HG03432 (cell line): ENCODE results near the gene SLC16A7.

ENCODE experiments used
- ATAC-seq: cut with Tn5 transposase; IDR thresholded peaks from one replicate; pipeline ENCODE4 v1.9.1; 2021; ENCODE audit warnings: mild to moderate bottlenecking, moderate library complexity; ENCODE audit not compliant: unreplicated experiment

Gene SLC16A7

DNA sequence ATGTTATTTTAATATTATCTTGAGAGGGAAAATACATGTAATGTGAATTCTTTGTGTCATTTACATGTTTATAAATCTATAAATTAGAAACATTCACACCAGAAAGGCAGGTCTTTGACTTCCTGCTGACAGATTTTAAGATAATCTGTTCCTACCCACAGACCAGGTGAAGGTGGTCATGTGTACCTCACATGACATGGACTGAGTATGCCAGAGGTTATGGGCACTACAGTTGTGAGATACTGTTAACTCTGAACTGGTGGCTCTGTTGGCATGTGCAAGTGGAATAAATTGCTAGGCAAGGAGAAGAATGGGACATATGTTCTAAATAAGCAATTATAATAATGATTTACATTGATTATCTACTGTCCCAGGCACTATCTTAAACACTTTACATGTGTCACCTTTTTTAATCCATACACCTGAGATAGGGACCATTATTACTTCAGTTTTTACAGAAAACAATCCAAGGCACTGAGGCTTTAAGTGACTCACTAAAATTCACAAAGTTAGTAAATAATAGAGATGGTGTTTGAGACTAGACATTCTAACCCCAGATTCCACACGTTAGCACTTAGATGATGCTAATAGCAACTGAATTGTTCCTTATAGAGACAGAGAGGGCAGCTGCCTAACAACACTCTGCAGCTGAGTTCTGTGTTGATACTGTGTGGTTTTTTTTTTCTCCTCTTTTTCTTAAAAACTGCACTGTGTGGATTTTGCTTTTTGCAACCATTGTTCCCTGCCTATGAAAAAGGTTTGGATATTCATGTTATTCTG lies 23.8 kb downstream of the SLC16A7 start:
- peak; percentile 55 for ATAC-seq

DNA sequence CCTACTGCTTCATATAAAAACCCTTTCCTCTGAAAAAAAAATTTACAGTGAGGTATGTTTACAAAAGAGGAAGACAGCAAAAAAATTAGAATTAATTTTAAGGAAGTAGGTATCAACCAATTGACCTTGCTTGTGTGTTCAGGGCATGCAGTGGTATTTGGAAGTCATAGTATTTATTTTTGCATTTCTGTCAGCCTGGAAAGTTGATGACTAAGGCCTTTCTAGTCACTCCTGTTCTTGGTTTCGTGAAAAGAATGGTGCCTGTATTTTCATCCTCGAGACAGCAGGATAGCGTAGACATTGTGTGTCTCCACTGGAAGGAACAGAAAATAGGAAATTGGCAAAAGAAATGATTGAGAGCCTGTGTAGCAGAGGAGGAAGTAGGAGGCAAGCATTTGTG lies 24.5 kb downstream of the SLC16A7 start:
- ATAC-seq: peak; percentile 55

DNA sequence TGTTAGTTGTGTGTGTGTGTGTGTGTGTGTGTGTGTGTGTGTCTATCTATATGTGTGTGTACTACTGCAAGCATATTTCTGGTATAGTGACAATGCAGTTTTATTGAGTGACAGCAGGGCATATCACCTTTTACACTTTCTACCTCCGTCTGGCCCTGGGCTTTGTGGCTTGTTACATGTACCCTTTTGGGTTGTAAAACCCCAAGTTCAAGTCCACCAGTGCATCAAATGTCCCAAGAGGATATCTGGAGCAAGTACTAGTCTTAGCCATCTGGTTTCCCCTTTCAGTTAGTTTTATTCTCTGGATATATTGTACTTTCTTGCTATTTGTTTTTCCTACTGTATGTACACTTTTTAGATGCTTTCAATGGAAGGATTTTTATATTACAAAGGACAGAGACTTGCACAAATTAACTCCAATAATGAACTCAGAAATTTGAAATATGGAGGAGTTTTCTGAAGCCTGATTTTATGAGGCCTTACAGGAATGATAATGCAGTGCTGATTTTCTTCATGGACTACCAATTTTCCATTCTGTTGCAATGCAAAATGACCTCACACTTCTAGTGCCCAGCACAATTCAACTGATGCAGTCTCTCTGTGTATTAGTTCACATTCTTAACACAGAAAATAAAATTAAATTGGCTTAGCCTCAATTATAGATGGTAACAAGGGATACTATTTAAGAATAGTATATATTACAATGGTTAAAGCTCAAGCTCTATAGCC lies 29.1 kb downstream of the SLC16A7 start:
- no peak for ATAC-seq

DNA sequence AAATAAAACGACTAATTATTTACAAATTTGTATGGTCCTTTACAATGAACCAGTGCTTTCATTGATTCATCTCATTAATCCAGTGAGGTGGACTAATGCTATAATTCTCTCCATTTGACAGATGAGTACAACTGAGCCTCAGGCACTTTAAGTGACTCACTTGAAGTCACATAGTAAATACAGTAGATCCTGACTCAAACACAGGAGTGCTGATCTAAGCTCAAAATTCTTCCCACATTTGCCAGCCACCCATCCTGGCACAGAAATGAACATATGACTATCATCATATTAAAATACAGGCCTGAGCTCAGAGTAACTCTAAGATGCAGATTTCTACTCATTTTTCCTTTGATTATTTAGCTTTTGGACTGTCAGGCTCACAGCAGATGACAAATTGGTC lies 30.6 kb downstream of the SLC16A7 start:
- ATAC-seq: no peak

DNA sequence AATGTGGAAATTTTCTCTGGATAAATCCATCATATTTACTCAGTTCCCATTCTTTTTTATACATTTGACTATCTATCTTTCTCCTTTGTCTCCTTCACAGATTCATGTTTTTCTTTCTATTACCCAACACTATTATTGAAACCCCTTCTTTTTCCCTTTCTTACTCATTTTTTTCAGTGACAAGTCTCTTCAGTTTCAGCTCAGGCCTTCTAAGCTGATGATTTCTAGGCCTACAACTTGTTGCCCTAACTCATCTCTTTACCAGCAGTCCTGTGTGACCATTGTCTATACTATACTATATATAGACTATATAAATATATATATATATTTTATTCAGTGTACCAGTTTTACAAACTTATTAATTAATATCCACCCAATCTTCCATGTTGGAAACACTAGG lies 31.8 kb downstream of the SLC16A7 start:
- ATAC-seq: no peak

DNA sequence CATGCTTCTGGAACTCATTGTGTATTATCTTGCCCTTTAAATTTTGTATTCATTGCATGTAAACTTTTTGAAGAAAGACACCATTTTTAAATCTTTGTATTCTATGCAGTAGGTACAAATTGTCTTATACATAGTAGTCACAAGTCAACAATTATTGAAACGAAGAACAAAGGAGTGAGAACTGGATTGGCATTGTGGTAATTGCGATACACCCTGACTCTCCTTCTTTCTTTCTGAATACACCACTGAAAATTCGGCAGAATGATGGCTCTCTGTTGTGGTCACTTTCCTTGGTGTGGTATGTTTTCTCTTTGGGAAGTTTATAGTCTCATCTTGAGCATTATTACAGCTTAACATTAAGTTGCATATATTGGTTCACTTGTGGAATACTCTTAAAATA lies 34.1 kb downstream of the SLC16A7 start:
- ATAC-seq: no peak

DNA sequence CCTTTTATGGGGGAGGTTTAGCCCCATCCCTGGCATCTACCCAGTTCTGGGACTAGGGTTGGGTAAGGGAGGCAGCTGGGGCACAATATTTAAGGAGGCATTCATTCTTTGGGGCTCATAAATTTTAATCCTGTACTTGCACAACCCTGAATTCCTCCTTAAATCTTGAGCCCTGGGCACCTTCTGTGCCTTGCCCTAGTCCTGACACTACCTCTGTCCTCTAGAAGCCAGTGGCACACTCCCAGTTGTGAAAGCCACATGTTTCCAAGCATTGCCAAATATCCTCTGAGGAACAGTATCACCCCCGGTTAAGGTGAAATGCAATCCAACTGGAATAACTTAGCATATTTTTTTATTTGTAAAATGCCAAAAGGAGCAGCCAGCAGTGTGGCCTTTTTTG lies 36.6 kb downstream of the SLC16A7 start:
- no peak for ATAC-seq

DNA sequence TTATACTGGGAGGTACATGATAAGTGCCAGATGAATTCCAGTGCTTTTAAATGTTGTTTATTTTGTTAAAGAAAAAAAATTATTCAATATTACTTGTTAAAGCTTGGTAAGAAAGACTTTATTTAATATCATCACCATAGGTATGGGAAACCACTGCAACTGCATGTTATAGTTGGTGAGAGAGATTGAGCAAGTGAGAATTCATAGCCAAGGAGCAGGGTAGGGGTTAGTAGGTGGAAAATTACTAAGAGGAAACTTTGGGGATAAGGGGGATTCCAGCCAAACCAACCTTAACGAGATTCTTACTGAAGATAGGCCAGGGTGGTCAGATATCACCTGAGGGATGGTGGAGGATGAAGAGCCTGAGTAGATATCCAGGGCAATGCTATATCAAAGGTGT lies 38.4 kb downstream of the SLC16A7 start:
- ATAC-seq: no peak

DNA sequence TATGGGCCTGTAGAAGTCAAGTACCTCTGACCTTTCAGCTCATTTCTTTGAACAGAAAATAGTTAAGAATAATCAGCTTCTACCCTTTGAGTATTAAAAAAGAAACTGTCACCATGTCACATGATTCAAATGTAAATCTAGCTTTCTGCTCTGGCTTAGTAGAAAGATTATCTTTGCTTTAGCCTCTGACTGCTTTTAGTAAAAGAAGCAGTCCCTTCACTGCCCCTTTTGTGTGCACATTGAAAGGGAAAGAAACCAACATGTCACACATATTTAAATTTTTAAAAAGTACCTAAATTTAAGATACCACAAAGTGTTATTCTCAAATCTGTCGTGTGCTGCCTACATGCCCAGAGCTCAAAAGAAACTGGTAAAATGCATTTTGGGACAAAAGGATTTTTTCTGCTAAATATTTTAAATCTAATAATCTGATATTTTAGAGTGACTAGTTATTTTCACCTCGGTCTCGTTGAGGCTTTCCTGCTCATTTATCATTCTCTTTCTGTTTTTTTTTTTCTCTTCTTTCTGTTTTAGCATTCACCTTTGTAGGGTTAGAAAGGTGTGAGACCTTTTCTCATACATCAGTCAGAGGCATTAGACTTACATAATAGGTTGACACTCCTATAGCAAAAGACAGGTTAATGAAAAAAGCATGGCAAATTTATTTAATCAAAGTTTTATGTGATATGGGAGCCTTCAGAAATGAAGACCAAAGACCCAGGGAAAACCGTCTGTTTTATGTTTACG lies 41.3 kb downstream of the SLC16A7 start:
- ATAC-seq: peak; percentile 82

DNA sequence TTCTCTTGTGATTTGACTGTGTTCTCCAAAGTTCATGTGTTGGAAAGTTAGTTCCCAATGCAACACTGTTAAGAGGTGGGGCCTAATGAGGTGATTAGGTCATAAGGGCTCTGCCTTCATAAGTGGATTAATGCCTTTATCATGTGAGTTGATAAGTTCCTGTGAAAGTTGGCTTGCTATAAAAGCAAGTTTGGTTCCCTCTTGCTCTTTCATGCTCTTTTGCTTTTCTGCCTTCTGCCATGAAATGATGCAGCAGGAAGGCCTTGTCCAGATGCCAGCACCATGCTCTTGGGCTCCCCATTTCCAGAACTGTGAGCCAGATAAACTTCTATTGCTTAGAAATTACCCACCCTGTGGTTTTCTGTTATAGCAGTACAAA lies 41.9 kb downstream of the SLC16A7 start:
- no peak for ATAC-seq

DNA sequence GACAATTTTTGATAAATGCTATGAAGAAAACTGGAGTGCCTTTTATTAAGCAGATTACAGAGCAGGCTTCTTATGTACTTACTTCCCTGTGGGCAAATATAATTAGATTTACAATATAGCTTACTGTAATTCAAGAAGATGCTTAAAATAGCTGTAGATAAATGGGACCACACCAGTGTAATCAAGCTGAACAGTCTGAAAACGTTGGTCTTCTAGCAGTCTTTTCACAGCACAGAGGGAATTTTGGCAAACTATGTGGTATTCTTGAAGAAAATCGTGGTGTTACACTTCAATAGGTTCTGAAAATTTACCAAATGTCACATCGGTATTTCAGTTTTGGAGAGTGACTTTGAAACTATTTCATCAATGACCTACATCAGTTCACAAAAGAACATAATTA lies 47.7 kb downstream of the SLC16A7 start:
- no peak for ATAC-seq

DNA sequence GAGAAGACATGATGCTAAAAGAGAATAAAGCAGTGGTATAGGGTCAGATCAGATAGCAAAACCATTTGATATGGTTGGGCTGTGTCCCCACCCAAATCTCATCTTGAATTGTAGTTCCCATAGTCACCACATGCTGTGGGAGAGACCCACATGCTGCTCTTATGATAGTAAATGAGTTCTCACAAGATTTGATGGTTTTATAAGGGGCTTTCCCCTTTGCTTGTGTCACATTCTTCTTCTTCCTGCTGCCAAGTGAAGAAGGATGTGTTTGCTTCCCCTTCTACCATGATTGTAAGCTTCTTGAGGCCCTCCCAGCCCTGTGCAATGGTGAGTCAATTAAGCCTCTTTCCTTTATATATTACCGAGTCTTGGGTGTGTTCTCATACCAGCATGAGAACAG lies 49.4 kb downstream of the SLC16A7 start:
- no peak for ATAC-seq

DNA sequence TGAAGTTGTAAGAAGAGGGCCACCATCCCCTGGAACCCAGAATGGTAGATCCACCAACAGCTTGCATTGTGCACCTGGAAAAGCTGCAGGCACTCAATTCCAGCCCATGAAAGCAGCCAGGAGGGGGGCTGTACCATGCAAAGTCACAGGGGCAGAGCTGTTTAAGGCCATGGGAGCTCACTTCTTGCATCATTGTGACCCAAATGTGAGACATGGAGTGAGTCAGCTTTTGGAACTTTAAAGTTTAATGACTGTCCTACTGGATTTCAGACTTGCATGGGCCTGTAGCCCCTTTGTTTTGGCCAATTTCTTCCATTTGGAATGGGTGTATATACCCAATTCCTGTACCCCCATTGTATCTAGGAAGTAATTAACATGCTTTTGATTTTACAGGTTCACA lies 50.8 kb downstream of the SLC16A7 start:
- no peak for ATAC-seq

DNA sequence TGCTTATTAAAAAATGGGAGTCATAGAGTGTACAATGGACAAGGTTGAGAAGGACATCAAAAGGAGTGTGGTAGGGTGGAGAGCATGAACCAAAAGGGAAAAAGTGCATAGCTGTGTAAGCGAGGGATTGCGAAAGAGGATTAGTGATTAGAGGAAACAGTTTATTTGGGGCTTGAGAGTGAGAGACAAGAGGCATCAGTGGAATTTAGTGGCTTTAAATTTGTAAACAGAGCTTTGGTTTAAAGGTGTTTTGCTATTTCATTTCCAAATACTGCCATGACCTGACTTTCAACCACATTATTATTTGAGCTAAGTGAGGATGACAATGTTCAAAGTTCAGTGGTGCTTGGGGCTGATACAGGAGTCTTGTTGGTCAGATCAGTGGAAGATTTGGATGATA lies 53.4 kb downstream of the SLC16A7 start:
- ATAC-seq: no peak

DNA sequence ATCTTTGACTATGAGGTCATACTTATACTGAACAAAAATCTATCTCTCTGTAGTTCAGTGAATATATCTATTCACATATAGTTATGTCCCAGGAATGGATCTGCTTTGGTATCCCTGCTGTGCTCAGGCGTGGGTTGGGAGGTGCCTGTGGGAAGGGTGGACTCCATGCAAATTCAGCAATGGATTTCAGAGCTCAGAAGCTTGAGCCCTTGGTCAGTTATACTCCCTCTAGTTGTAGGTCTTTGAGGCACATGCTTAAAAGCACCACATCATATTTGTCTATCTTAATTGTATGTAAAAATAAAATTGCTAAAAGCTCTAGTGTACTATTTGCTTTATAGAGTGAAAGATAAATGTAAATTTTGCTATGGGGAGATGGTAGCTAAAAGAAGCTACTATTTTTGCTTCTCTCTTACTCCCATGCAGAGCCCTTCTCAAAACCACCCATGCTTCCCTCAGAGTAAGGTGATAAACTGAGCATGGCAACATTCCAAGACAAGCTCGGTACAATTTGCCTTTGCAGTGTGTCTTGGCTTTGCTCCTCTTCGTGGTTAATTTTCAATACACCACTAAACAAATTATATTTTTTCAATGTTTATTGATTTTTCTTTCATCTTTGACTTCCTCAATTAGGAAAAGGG lies 54.9 kb downstream of the SLC16A7 start:
- no peak for ATAC-seq

DNA sequence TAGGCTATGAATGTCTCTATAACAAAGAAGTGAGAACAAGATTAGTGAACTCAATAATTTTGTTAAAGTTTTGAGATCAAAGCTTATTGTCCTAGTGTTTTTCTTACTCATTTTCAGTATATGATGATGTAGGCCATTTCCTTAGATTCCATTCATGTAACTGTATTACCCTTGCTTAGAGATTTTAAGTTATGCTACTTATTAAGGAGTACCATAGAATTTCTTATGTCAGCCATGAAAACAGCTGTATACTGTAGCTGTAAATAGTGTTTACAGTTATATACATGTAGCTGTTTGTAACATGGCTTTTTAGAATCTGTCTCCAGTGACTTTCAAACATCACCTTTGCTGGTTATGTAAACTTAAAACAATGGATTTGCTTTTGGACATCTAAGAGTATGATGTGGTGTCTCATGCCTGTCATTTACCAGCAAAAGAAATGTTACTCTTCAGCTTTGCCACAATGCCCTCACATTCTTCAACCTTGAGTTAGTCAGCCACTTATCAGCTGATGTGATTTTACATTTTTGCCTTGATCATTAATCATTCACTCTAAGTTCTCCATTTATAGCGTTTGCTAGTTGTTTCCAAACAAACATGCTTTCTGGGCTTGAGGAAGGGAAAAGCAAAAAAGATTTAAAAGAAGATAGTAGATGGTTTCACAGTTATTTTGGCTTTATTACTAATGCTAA lies 55.5 kb downstream of the SLC16A7 start:
- no peak for ATAC-seq

DNA sequence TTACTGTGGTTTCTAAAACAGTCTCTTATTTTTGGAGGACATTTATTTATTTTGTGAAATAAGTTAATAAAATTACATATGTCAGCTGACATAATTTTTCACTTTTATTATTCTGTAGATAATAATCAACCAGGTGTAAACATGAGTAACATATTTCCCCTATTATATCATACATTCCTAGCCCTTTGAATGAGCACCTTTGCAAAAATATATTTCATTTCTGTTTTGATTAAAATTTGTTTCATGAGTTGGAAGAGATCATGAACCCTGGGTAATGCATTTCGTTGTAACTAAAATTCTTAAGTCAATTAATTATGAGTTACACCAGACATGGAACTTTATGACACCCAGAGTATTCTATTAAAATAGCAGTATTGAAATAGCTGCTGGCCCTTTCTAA lies 56.3 kb downstream of the SLC16A7 start:
- ATAC-seq: no peak

DNA sequence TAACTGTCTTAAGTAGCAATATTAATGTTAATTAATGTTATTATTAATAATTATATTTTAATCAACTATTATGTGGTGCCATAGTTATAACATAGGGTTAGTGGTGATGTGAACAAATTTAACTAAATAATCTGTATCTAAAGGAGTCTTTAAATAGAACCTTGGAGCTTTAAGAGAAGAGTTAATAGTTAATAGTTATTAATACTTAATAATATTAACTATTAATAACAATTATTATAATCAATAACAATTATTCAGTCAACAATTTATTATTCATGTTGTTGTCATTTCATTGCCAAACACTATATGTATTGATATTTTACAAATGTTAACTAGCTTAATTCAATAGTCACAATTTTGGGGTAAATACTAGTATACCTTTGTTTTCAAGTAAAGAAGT lies 58.2 kb downstream of the SLC16A7 start:
- ATAC-seq: no peak

DNA sequence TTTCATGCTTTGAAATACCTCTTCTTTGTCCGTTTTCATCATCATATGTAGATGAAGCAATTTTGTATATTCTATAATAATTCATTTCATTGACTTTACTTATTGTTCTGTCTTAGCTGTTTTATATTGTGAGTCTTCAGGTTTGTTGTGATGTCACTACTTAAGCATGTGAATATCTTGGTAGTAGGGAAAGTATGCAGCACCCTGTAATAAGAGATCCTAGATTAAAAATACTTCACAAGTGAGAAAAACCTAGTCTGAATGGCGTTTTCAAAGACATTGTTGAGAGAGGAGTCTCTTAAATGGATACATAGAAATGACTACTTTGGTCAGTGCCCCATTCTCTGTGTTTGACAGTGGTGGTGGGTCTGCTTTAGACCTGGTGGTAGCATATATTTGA lies 61.4 kb downstream of the SLC16A7 start:
- no peak for ATAC-seq

DNA sequence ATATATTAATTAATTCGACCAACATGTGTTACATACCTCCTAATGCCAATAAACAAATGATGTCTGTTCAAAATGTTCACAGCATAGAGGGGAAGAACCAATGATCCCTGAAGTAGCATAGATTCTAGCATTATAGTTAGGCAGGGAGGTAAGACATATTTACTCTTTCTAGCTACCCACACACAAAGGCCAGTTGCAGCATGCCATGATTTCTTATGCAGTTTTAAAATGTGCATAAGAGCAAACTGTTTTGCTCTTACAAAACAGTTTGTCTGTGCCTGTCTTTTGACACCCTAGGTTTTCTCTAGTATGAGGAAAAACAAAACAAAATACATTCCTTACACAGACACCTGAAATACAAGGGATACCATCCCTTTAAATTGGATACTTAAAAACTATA lies 61.9 kb downstream of the SLC16A7 start:
- no peak for ATAC-seq

DNA sequence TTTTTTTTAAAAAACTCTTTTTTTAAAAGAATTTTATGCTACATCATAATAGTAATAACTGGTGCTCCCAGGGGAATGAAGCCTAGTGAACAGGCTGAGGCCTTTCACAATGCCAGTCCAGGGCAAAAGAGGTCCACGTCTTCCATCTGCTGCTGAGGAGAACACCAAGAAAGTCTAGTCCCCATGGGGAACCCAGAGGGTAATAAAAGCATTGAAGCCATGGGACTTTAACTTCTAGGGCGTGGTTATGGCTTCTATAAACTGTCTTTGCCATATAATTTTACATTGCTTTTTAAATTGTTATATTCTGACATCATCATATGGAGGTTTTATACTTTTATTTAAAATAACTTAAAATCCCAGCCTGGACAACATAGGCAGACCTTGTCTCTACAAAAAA lies 64.3 kb downstream of the SLC16A7 start:
- ATAC-seq: no peak
